Measurements from ENCODE around the gene FAM114A2.

- no peak for TF ChIP-seq CTCF (IDR thresholded peaks at IDR 0.05; ENCODE audit: low read depth, low read length, missing input control)
- TF ChIP-seq EGR1 (IDR thresholded peaks at IDR 0.05; ENCODE audit: low read depth in 2 of 2): no peak
- no peak for TF ChIP-seq TAF1 (conservative IDR thresholded peaks at IDR 0.05)
- TF ChIP-seq YY1 (IDR thresholded peaks at IDR 0.05): no peak
- TF ChIP-seq RAD21 (IDR thresholded peaks at IDR 0.05): no peak
- no peak for TF ChIP-seq REST (IDR thresholded peaks at IDR 0.05)
- TF ChIP-seq HNF4A (conservative IDR thresholded peaks at IDR 0.05): no peak
- TF ChIP-seq SP1 (IDR thresholded peaks at IDR 0.05): no peak
- TF ChIP-seq MAX (IDR thresholded peaks at IDR 0.05): no peak
Measured at GRCh38 chr5:154071799-154072413, 33.2 kb upstream of the FAM114A2 start.

Measured in liver (tissue), 3 donors.